GM12865 (cell line): ENCODE results near the gene TDRD9.

Experiments used
- DNase-seq: peaks from one replicate; pipeline ENCODE4 v3.0.0; 2010; ENCODE audit warnings: low read depth
- H3K4me3 ChIP-seq: 2 replicates; pipeline ENCODE4 v1.5.1; 2011; ENCODE audit warnings: mild to moderate bottlenecking, low read depth, low read length, control low read depth
- CTCF ChIP-seq: IDR thresholded peaks from 2 replicates; pipeline ENCODE4 v1.5.1; 2011; ENCODE audit warnings: low read length, control low read depth, low read depth, inconsistent platforms; ENCODE audit not compliant: insufficient read depth; ENCODE audit errors: missing control alignments

Gene TDRD9

DNA sequence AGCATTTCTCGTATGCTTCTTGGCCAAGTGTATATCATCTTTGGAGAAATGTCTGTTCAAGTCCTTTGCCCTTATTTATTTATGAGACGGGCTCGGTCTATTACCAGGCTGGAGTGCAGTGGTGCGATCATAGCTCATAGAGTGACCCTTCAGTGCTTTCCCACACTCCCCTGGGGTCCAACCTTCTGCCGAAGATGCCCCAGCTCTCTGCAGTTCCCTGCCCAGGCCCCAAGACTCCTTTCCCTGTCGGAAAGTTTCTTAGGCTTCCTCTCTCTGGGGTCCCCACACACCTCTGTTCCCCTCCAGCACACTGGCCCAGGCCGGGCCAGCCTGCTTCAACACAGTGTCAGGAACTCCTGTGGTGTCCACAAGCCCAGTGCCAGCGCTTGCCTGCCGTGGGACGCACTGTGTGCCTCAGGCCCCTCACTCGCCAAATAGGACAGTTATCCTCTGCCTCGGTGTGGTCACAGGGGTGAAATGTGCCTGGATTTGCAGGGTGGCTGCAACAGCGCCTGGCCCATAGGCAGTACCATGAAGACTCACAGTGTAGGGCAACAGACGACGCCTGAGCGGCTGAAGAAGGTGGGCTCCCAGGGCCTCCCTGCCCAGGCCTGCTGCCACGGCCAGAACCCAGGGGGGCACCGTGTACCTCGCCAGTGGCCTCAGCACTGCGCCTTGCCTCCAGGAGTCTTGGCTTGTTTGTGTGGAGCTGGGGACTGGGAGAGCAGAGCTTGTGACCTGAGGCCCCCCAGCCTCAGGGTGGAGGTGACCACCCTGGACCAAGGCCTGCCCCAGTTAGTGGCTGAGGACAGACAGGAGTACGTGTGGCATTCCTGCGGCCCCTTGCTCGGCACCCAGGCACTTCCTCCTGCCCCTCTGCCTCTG is 152.4 kb downstream of the TDRD9 start:
- no peak for DNase-seq

DNA sequence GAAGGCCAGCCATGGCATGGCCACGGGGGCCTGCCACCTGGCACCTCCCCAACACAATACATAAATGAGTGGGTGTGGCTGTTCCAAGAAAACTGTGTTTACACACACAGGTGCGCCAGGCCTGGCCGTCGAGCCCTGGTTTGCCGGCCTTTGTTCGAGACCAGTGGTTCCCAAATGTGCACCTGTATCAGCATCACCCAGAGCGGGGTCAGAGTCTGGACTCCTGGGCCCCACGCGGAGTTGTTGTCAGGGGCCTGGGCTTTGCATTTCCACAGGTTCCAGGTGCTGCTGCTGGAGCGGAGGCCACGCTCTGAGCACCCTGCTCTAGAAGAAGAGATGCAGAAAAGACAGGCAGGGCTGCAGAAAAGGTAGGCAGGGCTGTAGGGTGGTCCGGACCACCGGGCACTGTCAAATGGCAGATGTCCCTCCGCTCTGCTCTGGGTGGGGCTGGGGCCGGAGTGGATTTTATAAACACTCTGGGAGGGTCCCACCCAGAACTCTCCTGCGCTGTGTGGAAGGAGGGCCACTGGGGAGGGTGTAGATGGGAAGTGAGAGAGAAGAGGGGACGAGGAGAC is 153.1 kb downstream of the TDRD9 start:
- H3K4me3 ChIP-seq: no peak overlapping the region
- no peak for DNase-seq
- no peak for TF ChIP-seq CTCF

More for the DNA sequence above, 152.4 kb downstream of the TDRD9 start:
- TF ChIP-seq CTCF: no peak
- H3K4me3 ChIP-seq: no peak overlapping the region

DNA sequence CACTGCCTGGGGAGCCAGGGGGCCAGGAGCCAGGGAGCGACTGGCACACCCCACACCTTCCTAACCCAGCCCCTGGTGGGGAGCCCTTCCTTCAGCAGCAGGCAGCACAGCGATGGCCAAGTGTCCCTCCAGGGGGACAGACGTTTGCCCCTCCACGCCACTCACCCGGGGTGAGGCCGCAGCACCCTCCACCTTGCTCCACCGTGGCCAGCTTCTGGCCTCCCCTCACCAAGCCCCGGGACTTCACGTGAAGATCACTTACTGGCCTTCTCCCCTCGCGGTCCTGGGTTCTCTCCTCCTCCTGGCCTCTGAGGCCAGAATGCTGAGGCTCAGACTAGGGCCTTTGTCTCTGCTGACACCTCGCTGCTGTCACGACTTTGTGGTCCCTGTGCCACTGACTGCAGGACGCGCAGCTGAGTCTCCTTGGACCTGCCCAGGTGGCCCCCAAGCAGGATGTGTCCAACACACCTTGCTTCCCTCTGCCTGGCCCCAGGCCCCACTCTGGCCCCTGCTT is 153.8 kb downstream of the TDRD9 start:
- no peak for DNase-seq
- TF ChIP-seq CTCF: no peak
- no peak overlapping the region for H3K4me3 ChIP-seq

DNA sequence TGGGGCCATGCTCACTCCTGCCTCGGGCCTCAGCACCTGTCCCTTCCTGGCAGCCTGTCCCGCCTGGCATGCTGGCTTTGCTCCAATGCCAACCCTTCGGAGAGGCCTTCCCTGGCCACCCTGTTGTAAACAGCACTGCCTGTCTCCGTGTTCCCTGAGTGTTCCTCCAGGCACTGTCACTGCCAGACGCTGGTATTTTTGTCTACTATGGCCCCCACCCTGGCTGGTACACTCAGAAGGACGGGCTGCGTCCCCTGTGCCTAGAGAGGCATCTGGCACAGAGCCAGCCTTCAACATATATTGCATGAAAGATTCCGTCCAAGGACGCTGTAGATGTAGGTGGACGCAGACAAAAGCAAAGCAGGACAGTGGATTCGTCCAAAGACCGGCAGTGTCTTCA is 154.6 kb downstream of the TDRD9 start:
- TF ChIP-seq CTCF: no peak
- H3K4me3 ChIP-seq: no peak overlapping the region
- no peak for DNase-seq

GRCh38 chr14:104084251-104085002 is 156.2 kb downstream of the TDRD9 start:
- TF ChIP-seq CTCF: no peak
- H3K4me3 ChIP-seq: no peak overlapping the region
- no peak for DNase-seq

DNA sequence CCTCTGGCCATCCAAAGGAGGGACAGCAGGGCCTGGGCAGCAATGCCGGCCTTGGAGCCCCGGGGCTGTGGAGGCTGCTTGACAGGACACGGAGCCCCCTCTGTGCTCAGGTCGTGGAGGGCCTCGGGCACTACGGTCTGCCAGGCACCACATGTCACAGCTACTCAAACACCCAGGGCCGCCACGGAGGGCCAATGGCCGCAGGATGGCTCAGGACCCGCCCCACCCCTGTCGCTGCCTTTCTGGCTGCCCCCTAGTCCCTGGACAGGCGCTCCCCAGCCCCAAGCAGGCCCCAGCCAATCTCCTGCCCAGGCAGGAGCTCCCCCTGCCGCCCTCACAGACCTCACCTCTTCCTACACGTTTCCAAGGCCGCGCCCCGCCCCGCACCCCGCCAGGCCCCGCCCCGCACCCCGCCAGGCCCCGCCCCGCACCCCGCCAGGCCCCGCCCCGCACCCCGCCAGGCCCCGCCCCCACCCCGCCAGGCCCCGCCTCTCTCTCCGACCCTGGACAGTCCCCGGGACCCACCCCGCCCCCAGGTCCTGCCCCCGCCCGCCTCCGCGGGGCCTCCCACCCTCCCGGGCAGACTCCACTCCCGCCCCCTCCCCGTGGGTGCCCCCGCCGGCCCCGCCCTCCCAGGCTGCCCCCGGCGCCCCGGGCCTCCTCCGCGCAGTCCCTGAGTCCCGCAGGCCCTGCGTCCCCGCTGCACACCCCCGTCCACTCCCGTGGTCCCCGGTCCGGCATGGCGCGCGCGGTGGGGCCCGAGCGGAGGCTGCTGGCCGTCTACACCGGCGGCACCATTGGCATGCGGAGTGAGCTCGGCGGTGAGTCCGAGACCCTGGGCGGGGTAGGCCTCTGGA is 157.0 kb downstream of the TDRD9 start, which contains the start of gene ASPG:
TSS of gene ASPG (plus strand) at position 669 of the 857 bp plus-strand sequence. CDS start at position 740, 71 bp downstream.
- no peak for TF ChIP-seq CTCF
- H3K4me3 ChIP-seq: no peak within 1 kb of the TSS
- no peak for DNase-seq
